ENCODE results near the gene FKBP2.
"Not testable (repeated sequence)": the region's sequence is repeated elsewhere in the genome, so short reads cannot be mapped to it uniquely, and the experiment has no call there.

FKBP2 gene

DNA sequence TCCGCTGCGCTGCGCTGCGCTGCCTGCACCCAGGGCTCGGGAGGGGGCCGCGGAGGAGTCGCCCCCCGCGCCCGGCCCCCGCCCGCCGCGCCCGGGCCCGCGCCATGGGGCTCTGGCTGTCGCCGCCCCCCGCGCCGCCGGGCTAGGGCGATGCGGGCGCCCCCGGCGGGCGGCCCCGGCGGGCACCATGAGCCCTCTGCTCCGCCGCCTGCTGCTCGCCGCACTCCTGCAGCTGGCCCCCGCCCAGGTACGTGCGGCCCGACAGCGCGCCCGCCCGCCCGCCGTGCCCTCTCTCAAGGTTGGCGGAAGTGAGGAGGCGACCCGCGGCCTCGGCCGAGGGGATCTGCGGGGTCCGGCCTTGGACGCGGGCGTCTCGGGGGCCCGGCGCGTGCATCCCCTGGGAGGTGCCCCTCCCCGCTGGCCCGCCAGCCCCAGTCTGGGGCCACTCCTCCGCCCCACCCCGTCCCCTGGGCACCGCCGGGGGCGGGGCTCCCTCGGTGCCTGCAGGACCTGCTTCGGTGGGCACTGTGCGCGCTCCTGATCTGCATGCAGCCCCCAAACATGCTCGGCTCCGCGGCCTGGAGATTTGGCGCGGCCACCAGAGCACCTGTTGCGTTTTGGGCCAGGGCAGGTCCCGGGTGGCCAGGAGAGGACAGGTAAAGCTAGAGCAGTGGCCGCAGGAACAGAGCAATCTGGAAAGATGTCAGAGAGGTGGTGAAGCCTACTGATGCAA, 6.1 kb upstream of the FKBP2 start:
- DNase-seq (ENCODE audit: low spot score): peak; percentile 42

DNA sequence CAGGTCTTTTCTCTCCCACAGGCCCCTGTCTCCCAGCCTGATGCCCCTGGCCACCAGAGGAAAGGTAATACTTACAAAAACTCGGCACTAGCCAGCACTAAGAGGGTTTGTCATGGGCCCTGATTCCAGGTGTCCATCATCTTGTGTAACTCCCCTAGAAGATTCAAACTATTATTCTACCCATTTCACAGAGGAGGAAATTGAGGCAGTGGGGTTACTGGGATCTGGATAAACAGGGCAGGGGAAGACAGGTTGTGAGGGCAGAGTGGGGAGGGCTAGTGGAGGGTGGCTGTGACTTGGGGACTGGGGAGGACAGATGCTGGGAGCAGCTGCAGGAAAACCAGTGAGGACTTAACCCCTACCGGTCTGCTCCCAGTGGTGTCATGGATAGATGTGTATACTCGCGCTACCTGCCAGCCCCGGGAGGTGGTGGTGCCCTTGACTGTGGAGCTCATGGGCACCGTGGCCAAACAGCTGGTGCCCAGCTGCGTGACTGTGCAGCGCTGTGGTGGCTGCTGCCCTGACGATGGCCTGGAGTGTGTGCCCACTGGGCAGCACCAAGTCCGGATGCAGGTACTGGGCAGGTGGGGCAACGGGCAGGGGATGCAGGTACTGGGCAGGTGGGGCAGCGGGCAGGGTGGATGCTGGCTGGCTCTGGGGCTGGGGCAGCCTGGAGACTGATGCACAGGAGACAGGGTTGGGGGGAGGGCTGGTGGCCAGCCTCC, 5.3 kb upstream of the FKBP2 start:
- DNase-seq (ENCODE audit: low spot score): no peak

DNA sequence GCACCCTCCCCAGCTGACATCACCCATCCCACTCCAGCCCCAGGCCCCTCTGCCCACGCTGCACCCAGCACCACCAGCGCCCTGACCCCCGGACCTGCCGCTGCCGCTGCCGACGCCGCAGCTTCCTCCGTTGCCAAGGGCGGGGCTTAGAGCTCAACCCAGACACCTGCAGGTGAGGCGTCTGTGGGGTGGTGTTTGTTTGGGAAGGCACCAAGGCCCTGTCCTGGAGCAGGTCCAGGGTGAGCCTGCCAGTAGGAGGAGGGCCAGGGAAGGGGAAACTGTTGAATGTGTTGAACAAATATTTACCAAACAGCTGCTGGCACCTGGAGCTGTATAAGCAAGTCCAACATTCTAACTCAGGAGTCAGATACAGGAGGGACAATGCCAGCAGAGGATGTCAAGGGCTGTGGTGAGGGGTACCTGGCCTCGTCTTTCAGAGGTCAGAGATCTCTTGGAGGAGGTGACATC, 3.4 kb upstream of the FKBP2 start:
- DNase-seq (ENCODE audit: low spot score): peak; percentile 42

DNA sequence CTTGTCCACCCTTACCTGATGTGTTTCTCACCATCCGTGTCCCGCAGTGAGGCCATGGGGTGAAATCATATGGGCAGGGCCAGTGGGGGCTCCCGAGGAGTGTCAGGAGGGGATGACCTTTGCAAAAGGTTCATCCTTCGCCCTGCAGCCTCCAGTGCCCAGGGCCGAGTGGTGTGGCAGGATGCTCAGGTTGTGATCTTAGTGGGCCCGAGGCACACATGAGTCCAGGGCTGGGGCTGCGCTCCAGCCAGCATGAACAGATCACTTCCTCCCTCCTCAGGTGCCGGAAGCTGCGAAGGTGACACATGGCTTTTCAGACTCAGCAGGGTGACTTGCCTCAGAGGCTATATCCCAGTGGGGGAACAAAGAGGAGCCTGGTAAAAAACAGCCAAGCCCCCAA, 2.8 kb upstream of the FKBP2 start:
- no peak for DNase-seq (ENCODE audit: low spot score)

DNA sequence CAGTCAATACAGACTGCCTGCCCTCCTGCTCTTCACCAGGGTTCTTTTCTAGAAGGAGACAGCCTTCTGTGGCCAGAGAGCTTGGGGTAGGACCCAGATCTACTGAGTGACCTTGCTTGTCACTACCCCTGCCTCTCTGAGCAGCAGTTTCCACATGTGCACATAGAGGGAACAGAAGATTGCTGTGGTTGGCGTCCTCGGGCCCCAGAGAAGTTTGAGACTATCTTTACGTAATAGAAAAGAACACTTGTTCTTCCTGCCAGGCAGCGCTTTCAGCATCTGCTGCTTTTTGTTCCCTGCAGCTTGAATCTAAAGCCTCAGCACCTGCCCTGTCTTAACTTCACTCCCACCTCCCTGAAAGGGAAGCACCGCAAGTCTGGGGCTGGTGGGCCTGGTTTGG, 1.9 kb upstream of the FKBP2 start:
- DNase-seq (ENCODE audit: low spot score): no peak

DNA sequence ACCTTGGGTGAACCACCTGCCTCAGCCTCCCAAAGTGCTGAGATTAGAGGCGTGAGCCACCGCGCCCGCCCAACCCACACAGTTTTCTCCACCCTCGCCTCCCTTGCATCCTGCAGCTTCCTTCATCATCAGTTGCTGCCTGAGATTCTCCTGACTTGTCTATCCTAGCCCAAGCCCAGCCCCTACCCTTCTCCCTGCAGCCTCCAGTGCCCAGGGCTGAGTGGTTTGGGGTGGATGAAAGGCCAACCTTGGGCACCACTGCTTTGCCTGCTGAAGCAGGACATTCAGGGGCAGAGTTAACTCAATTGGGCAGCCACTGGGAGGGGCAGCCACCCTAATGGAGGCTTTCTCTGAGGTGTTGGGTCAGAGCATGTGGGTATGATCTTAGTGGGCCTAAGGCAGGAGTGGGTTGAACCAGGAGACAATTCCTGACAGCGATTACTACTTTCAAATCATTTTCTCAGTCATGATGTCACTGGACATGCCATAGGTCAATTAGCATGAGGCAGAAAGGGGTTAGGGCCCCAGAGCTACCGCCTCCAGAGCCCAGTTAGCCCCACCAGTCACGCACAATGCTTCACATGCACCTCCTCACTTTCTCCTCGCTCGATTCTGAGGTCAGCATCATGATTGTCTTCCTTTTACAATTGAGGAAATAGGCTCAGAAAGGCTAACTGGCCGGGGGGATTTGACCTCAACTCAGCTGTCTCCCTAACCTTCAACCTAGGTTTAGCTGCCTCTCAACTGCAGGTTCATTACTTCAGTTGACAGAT, 1.0 kb upstream of the FKBP2 start:
- no peak for DNase-seq (ENCODE audit: low spot score)

DNA sequence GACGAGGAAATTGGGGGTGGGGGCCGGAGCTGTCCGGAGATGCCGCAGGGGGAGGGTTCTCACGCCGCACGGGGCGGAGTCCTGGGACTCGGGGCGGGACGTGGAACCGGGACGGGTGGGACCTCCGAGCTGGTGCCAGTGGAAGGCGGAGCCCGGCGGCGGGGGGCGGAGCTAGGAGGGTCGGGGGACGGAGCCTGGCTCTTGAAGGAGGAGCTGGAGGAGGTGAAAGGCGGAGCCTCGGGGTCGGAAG, 271 bp downstream of the FKBP2 start:
- DNase-seq (ENCODE audit: low spot score): peak; percentile 99

DNA sequence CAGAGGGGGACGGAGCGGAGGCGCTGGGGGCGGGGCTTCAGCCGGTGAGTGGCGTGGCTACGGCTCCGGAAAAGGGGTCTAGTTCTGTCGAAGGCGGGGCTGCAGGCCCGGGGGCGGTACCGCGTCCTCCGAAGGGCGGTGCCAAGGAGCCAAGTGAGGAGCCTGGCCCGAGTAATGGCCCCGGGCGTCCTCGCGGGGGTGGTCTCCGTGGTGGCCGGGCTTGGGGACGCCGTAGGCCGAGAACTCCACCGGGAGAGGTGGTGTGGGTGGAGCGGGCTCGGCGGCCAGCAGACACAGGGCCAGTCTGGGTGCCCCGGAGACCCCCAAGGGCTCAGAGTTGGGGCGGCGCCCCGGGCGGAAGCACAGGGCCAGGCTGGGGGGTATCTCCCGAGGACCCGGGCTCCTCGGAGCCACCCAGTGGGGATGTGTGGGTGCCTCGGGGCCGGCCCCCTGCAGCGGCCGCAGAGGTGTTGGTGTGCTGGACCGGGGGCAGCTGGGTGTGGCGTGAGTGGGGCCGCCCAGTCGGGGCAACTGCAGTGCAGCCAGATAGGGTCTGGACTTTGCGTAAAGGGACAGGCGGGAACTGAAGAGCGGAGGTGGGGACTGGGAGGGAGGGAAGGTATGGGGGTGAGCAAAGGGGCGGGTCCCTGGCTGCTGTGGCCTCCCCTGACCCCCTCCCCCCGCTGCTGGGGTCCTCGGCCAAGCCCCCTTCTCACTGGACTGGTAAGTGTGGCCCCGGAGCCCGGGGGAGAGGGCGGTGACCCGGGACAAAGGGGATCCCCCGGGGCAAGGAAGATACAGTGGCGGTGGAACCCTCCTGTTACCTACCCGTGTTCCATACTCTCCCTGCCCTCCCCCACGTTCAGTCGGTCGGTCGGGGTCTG, 838 bp downstream of the FKBP2 start:
- peak; percentile 58 for DNase-seq (ENCODE audit: low spot score)

DNA sequence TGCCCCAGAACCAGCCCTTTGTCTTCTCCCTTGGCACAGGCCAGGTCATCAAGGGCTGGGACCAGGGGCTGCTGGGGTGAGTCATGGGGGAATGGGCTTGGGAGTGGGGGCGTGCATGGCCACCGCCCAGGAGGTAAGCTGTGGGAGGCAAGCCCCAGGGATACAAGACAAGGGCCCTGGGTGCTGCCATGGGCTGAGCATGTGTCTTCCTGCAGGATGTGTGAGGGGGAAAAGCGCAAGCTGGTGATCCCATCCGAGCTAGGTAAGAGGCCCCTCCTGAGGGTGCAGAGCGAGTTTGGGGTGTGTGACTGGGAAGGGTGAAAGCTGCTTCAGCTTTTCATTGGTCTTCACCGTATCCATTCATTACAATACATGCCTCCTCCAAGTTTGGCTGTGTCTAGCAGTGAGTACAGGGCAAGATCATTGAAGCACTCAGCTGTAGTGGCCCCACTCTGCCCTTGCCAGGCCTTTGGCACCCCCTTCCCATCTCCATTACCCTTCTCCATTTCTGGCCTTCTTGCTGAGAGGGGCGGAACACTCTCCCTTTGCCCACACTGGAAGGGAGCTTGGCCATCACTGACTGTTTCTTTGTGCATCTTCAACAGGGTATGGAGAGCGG, 2.5 kb downstream of the FKBP2 start:
- DNase-seq (ENCODE audit: low spot score): peak; percentile 33

DNA sequence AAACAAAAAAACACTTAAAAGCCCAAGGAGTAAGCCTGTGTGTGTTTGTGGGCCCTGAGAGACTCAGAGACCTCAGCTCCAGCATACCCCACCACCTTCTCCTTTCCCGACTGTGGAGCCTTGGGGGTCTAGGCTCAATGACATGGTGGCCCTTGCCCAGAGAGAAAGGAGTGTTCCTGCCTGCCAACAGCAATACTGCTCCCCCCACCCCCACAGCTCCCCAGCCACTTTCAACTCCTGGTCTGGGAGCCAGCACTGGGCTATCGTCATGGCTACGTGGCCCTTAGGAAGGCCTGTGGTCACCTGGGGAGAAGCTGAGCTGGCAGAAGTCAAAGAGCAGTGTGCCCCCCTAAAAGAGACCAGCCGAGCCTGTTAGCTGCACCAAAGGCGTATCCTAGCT, 3.2 kb downstream of the FKBP2 start:
- no peak for DNase-seq (ENCODE audit: low spot score)

DNA sequence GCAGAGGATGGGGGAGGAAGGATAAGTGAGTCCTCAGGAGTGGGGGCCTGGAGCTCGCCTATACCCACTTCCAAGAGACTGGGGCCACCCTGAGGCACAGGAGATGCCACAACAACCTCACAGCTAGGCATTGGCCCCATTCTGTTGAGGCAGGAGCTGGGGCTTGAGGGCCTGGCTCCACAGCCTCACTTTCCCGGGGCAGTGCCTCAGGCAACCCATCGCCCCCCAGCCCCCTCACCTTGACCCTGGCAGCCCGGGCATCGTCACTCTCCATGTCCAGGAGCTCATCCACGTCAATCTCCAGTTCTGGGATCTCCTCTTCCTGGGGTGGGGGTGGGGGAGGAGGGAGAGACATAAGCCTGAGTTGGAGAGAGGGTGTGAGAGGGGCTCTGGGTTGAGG, 4.1 kb downstream of the FKBP2 start:
- DNase-seq (ENCODE audit: low spot score): no peak

DNA sequence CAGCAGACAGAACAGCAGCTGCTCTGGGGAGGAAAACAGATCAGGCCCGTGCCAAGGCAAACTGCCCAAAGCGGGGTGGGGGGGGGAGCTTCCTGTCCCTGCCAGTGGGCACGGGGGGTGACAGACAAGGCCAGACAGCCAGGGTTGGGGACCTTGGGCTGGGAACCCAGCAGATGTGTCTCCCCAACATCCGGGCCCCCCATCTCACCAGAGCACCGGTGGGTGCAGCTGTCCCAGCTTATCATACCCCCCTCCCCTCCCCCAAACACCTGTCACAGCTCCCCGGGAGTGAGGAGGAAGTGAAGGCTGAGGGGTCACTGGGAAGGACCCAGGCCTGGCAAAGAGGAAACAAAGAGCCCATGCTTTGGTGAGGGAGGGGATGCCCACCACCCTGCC, 4.5 kb downstream of the FKBP2 start:
- peak; percentile 46 for DNase-seq (ENCODE audit: low spot score)

DNA sequence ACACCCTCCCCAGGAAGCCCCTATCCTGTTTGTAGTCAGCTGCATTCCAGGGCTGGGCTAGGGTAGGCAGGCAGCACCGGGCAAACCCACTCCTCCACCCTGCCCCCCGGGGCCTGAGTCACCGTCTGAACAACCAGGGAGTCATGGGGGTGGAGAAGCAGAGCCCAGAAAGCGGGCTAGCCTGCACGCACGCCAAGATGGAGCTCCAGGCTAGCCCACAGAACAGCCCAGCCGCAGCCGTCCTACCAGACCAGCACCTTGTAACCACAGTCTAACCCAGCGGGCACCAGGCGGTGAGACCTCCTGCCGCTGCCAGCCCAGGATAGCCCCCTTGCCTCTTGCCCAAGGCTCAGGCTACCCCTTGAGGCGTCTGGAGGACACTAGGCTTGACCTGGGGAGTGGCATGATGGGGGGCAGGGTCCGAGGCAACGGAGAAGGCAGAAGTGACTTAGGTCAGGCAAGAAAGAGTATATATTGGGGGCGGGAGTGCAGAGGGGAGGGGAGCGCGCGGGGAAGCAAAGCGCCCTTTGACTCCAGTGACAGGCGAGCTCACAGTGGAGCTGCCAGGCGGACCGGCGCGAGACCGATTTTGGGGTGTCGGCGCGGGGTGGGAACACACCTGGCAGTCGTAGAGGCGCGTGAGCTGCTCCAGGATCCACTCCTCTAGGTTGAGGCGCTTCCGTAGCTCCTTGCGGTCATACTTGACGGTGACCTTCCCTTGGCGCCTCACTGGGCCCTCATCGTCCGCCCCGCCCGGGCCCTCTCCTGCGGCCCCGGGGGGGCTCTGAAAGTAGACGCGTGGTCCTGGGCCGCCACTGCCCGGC, 5.1 kb downstream of the FKBP2 start:
- DNase-seq (ENCODE audit: low spot score): peak; percentile 96

DNA sequence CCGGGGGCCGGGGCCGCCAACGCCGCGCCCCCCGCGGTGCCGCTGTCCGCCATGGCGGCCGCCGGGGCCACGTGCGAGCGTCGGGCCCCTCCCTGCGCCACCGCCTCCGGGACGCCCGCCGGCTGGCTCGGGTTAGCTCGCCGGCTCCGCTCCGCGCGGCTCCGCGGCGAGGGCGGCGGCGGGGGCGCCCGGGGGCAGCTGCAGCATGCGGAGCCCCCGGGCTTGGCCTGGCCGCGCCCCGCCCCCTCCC, 5.7 kb downstream of the FKBP2 start:
- DNase-seq (ENCODE audit: low spot score): not testable (repeated sequence)

DNA sequence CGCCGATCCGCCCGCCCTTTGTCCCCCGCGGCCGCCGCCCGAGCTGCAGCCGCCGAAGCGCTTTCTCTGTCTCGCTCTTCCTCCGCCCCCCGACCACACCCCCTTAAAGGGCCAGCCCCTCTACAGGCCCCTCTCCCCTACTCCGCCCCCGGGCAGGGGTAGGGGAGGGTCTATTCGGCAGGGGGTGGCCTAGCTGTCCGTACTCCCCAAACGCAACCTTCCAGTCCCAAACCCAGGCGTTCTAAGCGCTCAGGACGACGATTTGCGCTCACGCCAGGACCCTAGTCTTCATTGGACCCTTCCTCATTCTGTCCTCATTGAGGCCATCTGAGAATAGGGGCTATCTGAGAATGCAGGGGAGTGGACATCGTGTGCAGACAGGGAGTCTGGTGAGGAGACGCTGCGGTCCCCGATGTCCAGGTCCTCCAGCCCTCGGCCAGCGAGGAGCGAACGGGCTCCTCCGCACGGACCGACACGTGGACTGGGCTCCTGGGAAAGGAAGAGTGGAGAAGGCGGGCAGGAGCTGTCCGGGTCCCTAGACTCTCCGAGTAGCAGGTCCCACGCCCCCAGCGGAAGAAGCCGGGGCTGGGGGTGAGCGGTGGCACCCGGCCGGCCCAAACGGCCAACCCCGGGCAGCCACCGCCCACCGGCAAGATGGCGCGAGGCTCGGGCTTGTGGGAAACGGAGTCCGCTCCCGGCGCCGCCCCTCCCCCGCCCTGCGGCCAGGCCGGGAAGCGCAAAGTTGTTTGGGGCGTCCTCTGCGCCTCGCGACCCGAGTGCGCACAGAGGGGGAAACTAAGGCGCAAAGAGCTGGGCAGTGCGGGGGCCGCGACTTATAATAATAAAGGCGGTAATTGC, 6.2 kb downstream of the FKBP2 start, which contains the start of gene PPP1R14B:
TSS of gene PPP1R14B (minus strand) at position 73 of the 858 bp plus-strand sequence. CDS start 270 bp downstream, outside the sequence.
- DNase-seq (ENCODE audit: low spot score): peak; percentile 89

DNA sequence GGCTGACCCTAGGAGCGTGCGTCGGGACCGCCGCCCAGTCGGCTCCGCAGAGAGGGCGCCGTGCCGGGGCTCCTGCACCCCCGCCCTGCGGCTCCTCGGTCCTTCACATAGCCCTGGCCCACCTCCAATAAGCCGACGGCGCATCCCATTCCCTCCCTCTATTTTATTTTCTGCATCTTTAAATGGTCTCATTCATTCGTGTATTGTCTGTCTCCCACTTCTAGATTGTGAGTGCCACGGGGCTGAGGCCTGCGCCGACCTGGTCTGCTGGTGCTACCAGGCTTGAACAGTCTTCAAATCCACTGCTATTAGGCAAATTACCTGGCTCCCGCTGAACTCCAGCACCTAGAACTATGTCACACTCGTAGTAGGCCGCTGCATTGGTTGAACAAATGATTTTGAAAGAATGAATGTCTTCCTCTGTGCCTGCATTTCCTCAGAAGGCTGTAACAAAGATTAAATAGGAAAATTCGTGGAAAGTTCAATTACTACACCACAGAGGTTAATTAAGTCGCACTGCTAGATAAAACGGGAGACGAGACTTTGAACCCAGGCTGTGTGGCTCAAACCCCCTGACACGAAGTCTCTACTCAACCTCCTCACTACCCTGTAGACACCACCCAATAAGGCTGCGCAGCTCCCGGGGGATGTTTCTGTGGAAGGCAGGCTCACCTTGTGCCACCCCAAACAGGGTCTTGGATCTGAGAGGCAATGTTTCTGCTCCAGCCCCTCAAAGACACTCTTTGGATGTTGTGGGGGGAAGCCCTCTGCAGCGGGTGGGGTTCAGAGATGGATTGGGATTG, 7.0 kb downstream of the FKBP2 start:
- DNase-seq (ENCODE audit: low spot score): no peak

DNA sequence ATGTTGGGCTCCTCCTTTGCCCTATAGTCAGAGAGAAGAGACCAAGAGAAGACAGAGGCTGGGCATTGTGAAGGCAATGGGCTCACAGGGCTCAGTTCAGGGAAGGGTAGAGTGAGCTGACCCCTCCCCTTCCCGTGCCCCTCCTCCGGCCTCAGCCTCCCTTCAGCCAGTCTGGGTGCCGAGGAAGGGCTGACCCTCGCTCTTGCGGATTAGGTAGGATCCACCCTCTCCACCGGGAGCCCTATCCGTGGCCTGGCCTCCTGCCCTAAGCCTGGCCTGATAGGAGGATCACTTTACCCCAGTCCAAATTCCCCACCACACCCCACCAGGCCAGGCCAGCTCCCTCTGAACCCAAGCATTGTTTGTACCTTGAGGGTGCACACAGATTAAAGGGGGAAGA, 7.7 kb downstream of the FKBP2 start:
- DNase-seq (ENCODE audit: low spot score): no peak

DNA sequence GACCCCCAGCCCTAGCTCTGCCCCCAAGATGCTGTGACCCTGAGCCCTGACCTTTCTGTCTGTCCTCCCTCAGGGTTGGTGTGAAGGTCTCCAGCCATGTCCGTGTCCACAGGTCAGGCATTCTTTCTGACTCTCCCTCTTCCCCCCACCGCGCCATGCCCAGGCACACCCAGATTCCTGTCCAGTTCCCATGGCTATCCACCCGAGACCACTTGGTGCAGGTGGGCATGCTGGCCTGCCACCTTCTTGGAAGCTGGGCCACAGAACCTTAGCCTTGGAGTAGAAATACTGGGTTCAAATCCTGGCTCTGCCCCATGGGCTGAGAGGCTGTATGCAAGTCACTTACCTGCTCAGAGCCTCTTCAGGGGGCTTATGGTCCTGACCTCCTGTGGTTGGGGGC, 8.1 kb downstream of the FKBP2 start:
- no peak for DNase-seq (ENCODE audit: low spot score)

Measured in kidney tubule cell (primary cell).